SJSA1 (cell line): Measurements from ENCODE around the gene ECEL1. TPM values are rescaled to one million over a fixed set of nuclear protein-coding genes. Genes with fewer than 3 reads are reported as not detected.

Experiments used
- DNase-seq, 2 experiments: peaks; one replicate each; pipeline ENCODE4 v3.0.0-alpha.2; 2015 to 2020; ENCODE audit warnings: low spot score in 2 of 2, low read depth in 1 of 2
- H3K27ac ChIP-seq: fragments of 250-450 bp; sonication (Bioruptor Pico); 2 replicates; pipeline ENCODE4 v1.5.1; 2020; ENCODE audit warnings: mild to moderate bottlenecking, moderate library complexity
- H3K27me3 ChIP-seq: fragments of 250-450 bp; sonication (Bioruptor Pico); replicated peaks from 2 replicates; pipeline ENCODE4 v1.5.1; 2020; ENCODE audit warnings: mild to moderate bottlenecking, moderate library complexity
- H3K36me3 ChIP-seq: fragments of 250-450 bp; sonication (Bioruptor Pico); 2 replicates; pipeline ENCODE4 v1.5.1; 2020; ENCODE audit warnings: mild to moderate bottlenecking
- H3K4me1 ChIP-seq: fragments of 250-450 bp; sonication (Bioruptor Pico); replicated peaks from 2 replicates; pipeline ENCODE4 v1.6.1; 2021; ENCODE audit warnings: mild to moderate bottlenecking
- H3K4me3 ChIP-seq: fragments of 250-450 bp; sonication (Bioruptor Pico); 2 replicates; pipeline ENCODE4 v1.5.1; 2020; ENCODE audit warnings: mild to moderate bottlenecking
- H3K9me3 ChIP-seq: fragments of 250-450 bp; sonication (Bioruptor Pico); replicated peaks from 2 replicates; pipeline ENCODE4 v1.5.1; 2020; ENCODE audit warnings: mild to moderate bottlenecking
- total RNA-seq: library from RNA; depleted of rRNA; stranded (reverse); fragments of >200 nt; shearing (Covaris generic); gene quantifications from 2 replicates; pipeline ENCODE4 v1.2.3, GENCODE V29; 2014

The ECEL1 gene
- total RNA-seq, 1 experiment from 2014 or later = not detected

DNA sequence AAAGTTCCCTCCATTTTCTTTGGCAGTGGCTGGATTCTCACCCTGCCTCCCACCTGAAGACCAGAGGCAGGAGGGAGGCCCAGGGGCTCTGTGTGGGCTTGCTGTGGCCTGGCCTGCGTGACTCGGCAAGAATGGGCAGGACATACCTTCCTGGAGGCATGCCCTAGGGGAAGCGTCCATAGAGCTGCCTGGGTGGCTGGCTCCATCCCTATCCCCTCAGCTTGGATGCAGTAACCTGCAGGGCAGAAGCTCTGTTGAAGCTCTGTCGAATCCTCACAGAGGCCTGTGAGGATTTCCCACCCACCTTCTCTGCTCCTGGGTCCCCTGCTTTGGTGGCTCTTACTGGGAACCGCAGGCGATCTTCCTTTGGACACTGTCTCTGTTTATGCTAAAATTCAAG lies 31.2 kb upstream of the ECEL1 start:
- peaks cover 42% of the 10 kb centered on the region for H3K27me3 ChIP-seq
- H3K36me3 ChIP-seq = no peaks in the 10 kb centered on the region
- no peak overlapping the region for H3K4me3 ChIP-seq
- no peak for DNase-seq
- peaks cover 10% of the 10 kb centered on the region for H3K4me1 ChIP-seq
- no peaks in the 10 kb centered on the region for H3K9me3 ChIP-seq
- H3K27ac ChIP-seq = no peak overlapping the region

DNA sequence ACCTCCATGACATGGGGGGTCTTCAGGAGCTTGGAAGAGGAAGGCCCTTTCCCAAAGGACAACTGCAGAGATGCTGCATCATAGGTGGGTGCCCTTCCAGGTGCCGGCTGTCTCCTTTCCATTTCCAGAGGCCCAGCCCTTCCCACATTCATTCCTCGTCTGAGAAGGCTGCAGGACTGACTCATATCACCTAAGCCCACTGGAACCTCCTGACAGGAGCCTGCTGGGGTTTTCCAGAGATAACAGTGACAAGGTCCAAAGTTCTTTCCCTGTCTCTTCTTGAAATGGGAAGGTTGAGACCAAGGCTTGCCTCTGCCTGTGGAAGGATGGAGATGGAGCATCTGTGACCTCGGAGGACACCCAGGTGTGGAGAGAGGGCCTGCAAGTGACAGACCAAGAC lies 28.9 kb upstream of the ECEL1 start:
- no peaks in the 10 kb centered on the region for H3K4me1 ChIP-seq
- no peak overlapping the region for H3K4me3 ChIP-seq
- H3K27me3 ChIP-seq = peaks cover 22% of the 10 kb centered on the region
- DNase-seq = no peak
- H3K9me3 ChIP-seq = no peaks in the 10 kb centered on the region
- no peaks in the 10 kb centered on the region for H3K36me3 ChIP-seq
- H3K27ac ChIP-seq = no peak overlapping the region

DNA sequence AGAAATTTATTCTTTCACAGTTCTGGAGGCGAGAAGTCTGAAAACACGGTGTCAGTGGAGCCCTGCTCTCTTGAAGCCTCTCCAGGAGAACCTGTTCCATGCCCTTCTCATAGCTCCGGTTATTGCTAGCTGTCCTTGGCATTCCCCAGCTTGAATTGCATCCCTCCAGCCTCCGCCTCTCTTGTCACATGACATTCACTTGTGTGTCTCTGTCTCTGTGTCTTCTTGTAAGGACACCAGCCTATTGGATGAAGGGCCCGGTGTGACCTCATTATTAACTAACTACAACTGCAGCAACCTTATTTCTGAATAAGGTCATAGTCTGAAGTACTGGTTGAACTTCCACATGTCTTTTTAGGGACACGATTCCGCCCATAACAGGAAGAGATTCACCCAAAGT lies 28.0 kb upstream of the ECEL1 start:
- Histone ChIP-seq H3K4me1 (no peaks in the 10 kb centered on the region), H3K9me3 (no peaks in the 10 kb centered on the region), H3K27me3 (peaks cover 16% of the 10 kb centered on the region), H3K36me3 (no peaks in the 10 kb centered on the region), H3K27ac (no peak overlapping the region), H3K4me3 (no peak overlapping the region)
- DNase-seq = no peak

DNA sequence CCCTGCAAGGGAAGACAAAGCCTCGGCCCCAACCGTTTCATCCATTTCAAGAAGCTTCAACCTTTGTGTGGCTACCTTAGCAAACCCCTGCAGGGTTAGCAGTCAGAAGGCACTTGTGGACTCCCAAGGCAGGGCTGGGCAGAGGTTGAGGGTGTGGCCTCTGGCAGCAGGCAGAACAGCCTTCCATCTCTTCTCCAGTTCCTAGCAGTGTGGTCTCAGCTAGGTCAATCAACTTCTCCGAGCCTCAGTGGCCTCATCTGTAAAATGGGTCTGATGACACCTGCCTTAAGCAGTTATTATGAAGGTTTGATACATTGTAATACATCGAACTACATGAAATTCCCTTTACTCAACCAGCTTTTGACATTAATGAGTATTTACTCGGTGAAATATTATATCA lies 25.7 kb upstream of the ECEL1 start:
- H3K4me3 ChIP-seq = no peak overlapping the region
- no peaks in the 10 kb centered on the region for H3K9me3 ChIP-seq
- no peak overlapping the region for H3K27ac ChIP-seq
- no peaks in the 10 kb centered on the region for H3K4me1 ChIP-seq
- H3K36me3 ChIP-seq = no peaks in the 10 kb centered on the region
- H3K27me3 ChIP-seq = peaks cover 10% of the 10 kb centered on the region
- no peak for DNase-seq

DNA sequence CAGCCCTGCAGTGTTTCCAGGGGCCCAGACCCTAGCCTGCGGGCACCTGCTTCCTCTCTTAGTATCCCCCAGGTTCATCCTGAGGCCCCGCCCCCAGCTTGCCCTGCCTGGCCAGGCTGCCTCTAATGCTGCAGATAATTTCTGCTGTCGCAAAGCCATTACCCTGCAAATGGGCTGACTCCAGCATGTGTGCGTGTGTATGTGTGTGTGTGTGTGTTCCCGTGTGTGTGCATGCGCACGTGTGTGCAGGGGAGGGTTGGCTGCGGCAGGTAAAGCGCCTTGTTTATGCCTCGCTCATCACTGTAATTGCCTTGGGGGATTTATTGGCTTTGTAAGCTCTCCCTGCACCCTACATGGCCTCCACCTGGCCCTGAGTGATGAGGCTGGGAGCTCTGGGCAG lies 25.0 kb upstream of the ECEL1 start:
- no peak for DNase-seq
- Histone ChIP-seq H3K36me3 (no peaks in the 10 kb centered on the region), H3K9me3 (no peaks in the 10 kb centered on the region), H3K27me3 (peaks cover 12% of the 10 kb centered on the region), H3K27ac (no peak overlapping the region), H3K4me1 (no peaks in the 10 kb centered on the region), H3K4me3 (no peak overlapping the region)

DNA sequence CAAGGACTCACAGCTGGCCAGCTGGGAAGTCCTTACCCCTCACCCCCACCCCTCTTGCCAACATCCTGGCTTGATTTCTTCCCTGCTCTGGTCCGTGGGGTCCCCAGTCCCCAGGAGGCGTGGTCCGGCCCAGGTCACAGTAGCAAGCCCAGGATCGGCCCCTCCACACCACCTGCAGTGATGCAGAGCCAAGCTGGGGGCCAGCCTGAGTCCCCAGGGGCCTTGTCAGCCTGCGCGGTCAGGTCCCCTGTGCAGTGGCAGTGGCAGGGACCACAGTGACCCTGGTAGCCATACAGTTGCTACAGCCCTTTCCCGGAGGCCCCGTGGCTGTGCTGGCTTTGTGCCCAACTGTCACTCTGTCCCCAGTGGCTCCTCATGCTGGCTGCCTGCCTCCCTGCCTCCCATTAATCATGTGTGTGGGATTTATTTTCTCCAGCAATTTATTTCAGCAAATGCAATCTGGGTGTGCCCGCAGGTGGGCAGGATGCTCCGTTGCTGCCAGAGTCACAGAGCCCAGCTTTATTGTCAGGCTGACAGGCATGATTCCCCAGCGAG lies 23.8 kb upstream of the ECEL1 start:
- H3K9me3 ChIP-seq = no peaks in the 10 kb centered on the region
- no peak for DNase-seq
- peaks cover 22% of the 10 kb centered on the region for H3K27me3 ChIP-seq
- H3K36me3 ChIP-seq = no peaks in the 10 kb centered on the region
- H3K4me1 ChIP-seq = no peaks in the 10 kb centered on the region
- H3K4me3 ChIP-seq = no peak overlapping the region
- no peak overlapping the region for H3K27ac ChIP-seq

DNA sequence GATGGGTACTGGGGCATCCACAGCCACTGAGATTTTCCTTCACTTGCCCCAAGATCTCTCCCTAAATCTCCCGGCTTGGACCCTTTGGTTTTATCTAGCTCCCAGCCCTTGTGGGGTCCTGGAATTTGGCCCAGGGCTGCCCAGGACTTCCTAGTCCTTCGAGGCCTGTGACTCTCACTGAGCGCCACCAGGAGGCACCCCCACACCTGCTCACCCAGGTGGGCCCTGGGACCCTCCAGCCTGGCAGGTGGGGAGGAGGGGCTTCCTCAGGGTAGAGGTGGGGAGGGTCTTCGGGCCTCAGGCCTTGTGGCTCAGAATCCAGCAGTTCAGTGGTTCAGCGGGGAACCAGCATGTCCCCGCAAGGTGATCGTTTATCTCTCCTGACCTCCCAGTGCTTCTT lies 20.6 kb upstream of the ECEL1 start:
- DNase-seq = no peak
- H3K27me3 ChIP-seq = peaks cover 40% of the 10 kb centered on the region
- H3K36me3 ChIP-seq = no peaks in the 10 kb centered on the region
- H3K9me3 ChIP-seq = no peaks in the 10 kb centered on the region
- no peak overlapping the region for H3K27ac ChIP-seq
- no peak overlapping the region for H3K4me3 ChIP-seq
- H3K4me1 ChIP-seq = no peaks in the 10 kb centered on the region; the same call in 1 of the 2 replicates

DNA sequence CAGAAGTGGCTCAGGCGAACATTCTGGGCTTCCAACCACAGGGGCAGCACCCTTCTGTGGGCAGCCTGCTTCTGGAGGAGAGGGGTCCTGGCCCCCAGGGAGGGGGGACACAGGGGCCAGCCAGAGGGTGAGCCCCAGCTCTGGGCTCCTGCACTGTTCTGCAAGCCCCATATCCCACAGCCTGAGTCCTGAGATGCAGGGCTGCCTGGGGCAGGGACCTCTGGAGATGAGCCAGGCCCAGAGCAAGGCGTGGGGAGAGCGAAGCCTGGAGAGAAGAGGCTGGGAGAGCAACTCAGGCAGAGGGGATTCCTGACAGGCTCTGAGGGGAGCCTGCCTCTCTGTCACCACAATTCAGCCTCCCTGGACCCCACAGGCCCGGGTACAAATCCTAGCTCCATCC lies 19.1 kb upstream of the ECEL1 start:
- H3K4me3 ChIP-seq = no peak overlapping the region
- peaks cover 48% of the 10 kb centered on the region for H3K27me3 ChIP-seq
- no peaks in the 10 kb centered on the region for H3K36me3 ChIP-seq
- no peaks in the 10 kb centered on the region; the same call in 1 of the 2 replicates for H3K4me1 ChIP-seq
- no peak for DNase-seq
- H3K27ac ChIP-seq = no peak overlapping the region
- no peaks in the 10 kb centered on the region for H3K9me3 ChIP-seq

DNA sequence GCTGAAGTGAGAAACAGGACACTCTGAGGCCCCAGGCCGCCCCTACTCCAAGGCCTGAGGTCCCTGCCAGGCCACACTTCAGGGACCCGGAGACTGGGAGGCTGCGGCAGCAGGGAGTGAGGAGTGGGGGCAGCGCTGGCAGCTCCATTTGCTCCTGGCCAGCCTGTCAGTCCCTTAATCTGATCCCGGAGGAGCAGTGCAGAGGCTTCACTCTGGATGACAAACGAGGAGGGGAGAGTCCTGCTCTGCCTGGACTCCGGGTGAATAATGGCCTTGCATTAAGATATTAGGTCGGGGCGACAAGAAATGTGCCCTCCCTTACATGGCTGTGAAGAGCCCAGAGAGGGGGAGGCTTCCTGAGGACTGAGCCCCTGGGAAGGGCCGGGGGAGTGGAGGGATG lies 18.2 kb upstream of the ECEL1 start:
- Histone ChIP-seq H3K4me3 (no peak overlapping the region), H3K36me3 (no peaks in the 10 kb centered on the region), H3K27ac (no peak overlapping the region), H3K9me3 (no peaks in the 10 kb centered on the region), H3K27me3 (peaks cover 54% of the 10 kb centered on the region), H3K4me1 (no peaks in the 10 kb centered on the region; the same call in 1 of the 2 replicates)
- DNase-seq = no peak

DNA sequence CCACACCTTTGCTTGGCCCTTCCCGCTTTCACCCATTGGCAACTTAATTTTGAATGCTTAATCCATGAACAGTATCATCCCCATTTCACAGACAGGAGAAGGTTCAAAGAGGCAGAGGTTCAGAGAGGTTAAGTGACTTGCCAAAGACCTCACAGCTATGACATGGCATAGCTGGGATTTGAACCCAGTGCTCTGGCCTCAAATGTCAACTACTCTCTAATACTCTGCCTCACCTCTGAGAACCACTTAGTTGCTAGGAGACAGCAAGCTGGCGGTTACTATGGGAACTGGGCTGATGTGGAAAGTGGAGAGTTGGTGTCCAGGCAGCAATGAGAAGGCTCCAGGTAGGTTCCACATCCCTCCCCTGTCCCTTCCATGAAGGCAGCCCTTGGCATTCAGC lies 16.8 kb upstream of the ECEL1 start:
- Histone ChIP-seq H3K27ac (no peak overlapping the region), H3K36me3 (no peaks in the 10 kb centered on the region), H3K4me1 (no peaks in the 10 kb centered on the region; the same call in 1 of the 2 replicates), H3K27me3 (peaks cover 54% of the 10 kb centered on the region), H3K4me3 (no peak overlapping the region), H3K9me3 (no peaks in the 10 kb centered on the region)
- no peak for DNase-seq

DNA sequence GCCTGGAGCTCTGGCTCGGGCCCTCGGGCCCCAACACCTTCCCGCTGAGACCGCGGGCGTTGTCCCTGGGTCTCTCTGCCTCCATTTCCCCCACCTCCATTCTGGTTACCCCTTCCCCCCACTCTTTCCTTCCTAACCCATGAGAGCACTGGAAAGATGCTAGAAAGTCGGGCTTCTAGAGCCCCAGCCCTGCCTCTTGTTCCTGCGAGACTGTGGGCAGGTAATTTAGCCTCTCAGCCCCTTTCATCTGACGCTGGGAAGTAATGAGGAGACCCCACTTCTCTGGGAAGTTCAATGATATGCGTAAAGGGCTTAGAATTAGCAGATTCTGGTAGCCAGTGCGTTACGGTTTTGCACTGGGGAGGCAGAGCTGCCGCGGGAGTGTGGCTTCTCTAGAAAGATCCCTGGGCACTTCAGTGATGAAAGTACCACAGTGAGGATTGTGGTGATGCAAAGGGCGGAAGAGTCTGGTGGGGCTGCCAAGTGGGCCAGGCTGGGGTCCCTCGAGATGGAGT lies 16.2 kb upstream of the ECEL1 start:
- no peak for DNase-seq
- Histone ChIP-seq H3K9me3 (no peaks in the 10 kb centered on the region), H3K27me3 (peaks cover 54% of the 10 kb centered on the region), H3K4me1 (no peaks in the 10 kb centered on the region; the same call in 1 of the 2 replicates), H3K36me3 (no peaks in the 10 kb centered on the region), H3K27ac (no peak overlapping the region), H3K4me3 (no peak overlapping the region)

DNA sequence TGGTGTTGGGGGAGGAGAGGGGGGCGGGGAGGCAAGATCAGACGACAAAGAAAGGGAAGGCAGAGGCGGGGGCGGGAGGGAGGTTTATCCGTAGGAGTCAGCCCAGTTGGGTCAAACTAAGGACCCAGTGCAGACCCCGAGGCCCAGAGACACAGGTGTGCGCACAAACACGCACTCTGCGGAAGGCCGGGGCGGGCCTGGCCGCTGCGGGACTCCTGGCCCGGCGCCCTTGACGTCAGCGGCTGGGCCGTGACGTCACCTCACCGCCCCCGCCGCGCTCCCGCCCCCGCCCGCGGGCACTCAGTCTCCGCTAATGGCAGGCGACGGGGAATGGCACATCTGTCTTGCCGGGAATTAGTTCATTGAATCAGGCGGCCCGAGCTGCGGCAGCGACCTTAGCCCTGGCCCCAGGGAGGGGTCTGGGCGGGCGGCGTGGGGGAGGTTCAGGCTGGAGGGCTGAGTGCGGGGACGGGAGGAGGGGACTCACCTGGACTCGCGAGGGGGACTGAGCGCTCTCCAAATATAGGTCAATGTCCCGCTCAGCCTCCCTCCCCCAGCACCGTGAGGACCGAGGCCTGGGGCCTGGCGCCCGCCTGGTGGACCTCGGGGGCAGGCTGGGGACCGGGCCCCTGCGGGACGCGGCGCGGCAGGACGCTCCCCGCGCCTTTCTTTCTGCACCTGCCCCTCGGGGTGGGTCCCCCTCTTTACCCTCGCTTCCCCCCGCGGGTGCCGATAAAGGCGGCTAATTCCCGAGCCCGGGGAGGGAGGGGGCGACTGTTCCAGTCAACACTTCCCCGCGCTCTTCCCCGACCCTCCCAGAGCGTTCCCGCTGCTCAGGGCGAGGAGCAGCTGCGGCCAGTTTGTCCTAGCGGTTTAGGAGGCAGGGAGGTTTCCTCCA lies 15.5 kb upstream of the ECEL1 start:
- Histone ChIP-seq H3K4me1 (no peaks in the 10 kb centered on the region; the same call in 1 of the 2 replicates), H3K36me3 (no peaks in the 10 kb centered on the region), H3K27me3 (peaks cover 54% of the 10 kb centered on the region), H3K4me3 (no peak overlapping the region), H3K27ac (no peak overlapping the region), H3K9me3 (no peaks in the 10 kb centered on the region)
- DNase-seq = no peak

DNA sequence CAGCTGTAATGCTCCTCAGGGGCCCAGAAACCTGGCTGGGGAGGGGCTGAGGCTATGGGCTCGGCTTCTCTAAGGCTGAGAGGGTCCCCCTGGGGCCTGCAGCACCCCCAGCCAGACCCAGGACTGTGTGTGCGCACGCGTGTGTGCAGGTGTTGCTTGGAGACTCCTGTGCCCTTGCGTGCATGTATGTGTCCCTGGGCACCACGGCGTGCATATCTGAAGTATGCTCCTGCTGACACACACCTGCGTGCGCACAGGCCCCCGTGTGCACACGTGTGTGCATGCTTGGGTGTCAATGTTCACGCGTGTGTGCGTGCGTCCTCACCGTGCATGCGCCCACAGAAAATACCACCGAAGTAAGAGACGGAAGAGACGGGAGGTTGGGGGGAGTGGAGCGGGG lies 14.9 kb upstream of the ECEL1 start:
- no peak for DNase-seq
- H3K4me3 ChIP-seq = no peak overlapping the region
- no peaks in the 10 kb centered on the region; the same call in 1 of the 2 replicates for H3K4me1 ChIP-seq
- H3K27me3 ChIP-seq = peaks cover 51% of the 10 kb centered on the region
- H3K36me3 ChIP-seq = no peaks in the 10 kb centered on the region
- no peak overlapping the region for H3K27ac ChIP-seq
- no peaks in the 10 kb centered on the region for H3K9me3 ChIP-seq

DNA sequence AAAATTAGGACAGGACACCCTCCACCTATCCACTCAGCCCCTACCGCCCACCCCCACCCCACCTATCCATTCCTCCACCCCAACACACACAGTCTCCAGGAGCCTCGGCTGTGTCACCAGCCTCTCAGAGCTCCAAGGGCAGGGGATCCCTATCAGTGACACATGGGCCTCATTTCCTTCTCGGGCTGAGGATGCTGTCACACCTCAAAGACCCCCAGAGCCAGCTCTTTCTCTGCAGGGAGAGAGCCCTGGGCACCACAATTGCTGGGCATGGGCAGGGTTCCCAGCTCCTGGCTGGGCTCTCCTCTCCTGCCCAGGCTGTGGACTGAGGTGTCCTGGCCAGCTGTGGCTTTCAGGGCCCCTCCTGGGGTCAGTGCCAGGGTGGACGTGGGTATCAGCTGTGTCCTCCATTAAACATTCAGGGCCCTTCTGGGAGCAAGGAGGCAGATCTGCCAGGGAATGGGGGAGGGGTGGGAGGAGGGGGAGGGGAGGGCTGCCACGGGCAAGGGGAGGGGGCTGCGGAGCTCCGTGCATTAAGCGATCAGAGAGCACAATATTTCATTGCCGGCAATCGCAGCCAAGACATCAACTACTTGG lies 14.3 kb upstream of the ECEL1 start:
- no peak for DNase-seq
- H3K36me3 ChIP-seq = no peaks in the 10 kb centered on the region
- H3K27me3 ChIP-seq = peaks cover 46% of the 10 kb centered on the region
- H3K4me1 ChIP-seq = no peaks in the 10 kb centered on the region; the same call in 1 of the 2 replicates
- H3K4me3 ChIP-seq = no peak overlapping the region
- H3K27ac ChIP-seq = no peak overlapping the region
- no peaks in the 10 kb centered on the region for H3K9me3 ChIP-seq
